HG02840 (cell line): ENCODE data around the gene BOLL.
A peak's percentile ranks its signal among the peaks of the same experiment; 100 is the strongest.
"Not testable (repeated sequence)": the region's sequence is repeated elsewhere in the genome, so short reads cannot be mapped to it uniquely, and the experiment has no call there.

Experiments used
- ATAC-seq: cut with Tn5 transposase; IDR thresholded peaks from one replicate; pipeline ENCODE4 v1.9.1; 2021; ENCODE audit warnings: mild to moderate bottlenecking, moderate library complexity, moderate number of reproducible peaks; ENCODE audit not compliant: unreplicated experiment, low FRiP score

BOLL gene

GRCh38 chr2:197784956-197785941, at the start of gene BOLL:
BOLL (minus strand) TSS chr2:197785319; CDS start chr2:197781850, 3,469 bp downstream.
- no peak for ATAC-seq

- not testable (repeated sequence) for ATAC-seq
Observed at GRCh38 chr2:197834771-197835170, 49.7 kb upstream of the BOLL start.

GRCh38 chr2:197828464-197829135, 43.5 kb upstream of the BOLL start:
- no peak for ATAC-seq

- no peak for ATAC-seq
Observed at GRCh38 chr2:197827618-197828017, 42.5 kb upstream of the BOLL start.

GRCh38 chr2:197822333-197822732, 37.2 kb upstream of the BOLL start:
- ATAC-seq = no peak

GRCh38 chr2:197821550-197822289, 36.6 kb upstream of the BOLL start:
- ATAC-seq = no peak

GRCh38 chr2:197814526-197814925, 29.4 kb upstream of the BOLL start:
- no peak for ATAC-seq

- ATAC-seq = no peak
Observed at GRCh38 chr2:197813093-197813787, 28.1 kb upstream of the BOLL start.

- ATAC-seq = no peak
Observed at GRCh38 chr2:197810491-197810890, 25.4 kb upstream of the BOLL start.

GRCh38 chr2:197810016-197810415, 24.9 kb upstream of the BOLL start:
- no peak for ATAC-seq

- ATAC-seq = no peak
Observed at GRCh38 chr2:197809064-197809463, 23.9 kb upstream of the BOLL start.

- ATAC-seq = no peak
Observed at GRCh38 chr2:197805715-197806633, 20.9 kb upstream of the BOLL start.

- ATAC-seq = peak; percentile 42
Observed at GRCh38 chr2:197804758-197805714, 19.9 kb upstream of the BOLL start.

GRCh38 chr2:197804049-197804757, 19.1 kb upstream of the BOLL start, which contains the start of gene PLCL1:
PLCL1 (plus strand) TSS chr2:197804593.
- peak; percentile 100 for ATAC-seq

- no peak for ATAC-seq
Observed at GRCh38 chr2:197803033-197803444, 17.9 kb upstream of the BOLL start.

- no peak for ATAC-seq
Observed at GRCh38 chr2:197801033-197801432, 15.9 kb upstream of the BOLL start.

GRCh38 chr2:197800091-197800490, 15.0 kb upstream of the BOLL start:
- no peak for ATAC-seq
